HG03135 (cell line): ENCODE measurements around the gene ATP13A3.

ENCODE experiments used
- ATAC-seq: cut with Tn5 transposase; IDR thresholded peaks from one replicate; pipeline ENCODE4 v1.9.1; 2021; ENCODE audit warnings: mild to moderate bottlenecking, moderate library complexity; ENCODE audit not compliant: unreplicated experiment

The ATP13A3 gene

DNA sequence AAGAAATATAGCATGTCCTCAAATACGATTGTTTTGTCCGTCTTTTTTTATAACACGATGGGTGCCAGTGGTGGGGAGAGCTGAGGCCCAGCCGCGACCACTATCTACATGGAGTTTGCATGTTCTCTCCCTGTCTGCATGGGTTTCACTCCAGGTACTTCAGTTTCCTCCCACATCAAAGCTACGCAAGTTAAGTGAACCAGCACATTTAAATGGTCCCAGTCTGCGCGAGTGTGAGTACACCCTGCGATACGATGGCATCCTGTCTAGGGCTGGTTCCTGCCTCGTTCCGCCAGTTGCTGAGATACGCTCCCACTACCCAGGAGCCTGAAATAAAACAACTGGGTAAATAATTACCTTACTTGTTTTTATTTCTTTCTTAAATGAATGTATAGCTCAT is 40.6 kb downstream of the ATP13A3 start:
- ATAC-seq = no peak

DNA sequence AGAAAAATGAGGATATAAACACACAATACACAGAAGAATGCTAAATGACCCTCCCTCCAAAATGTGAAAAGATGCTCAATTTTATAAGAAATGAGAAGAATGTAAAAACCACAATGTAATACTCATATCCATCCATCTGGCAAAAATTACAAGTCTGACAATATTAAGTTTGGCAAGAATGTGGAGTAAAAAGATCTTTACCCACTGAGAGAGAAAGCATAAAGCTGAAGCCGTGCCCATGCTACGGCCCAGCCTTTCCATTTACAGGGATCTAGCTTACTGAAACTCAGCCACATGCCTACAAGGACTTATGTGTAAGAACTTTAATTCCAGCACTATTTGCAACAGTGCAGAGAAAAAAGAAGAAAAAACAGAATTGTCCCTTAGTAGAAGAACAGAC is 42.9 kb downstream of the ATP13A3 start:
- no peak for ATAC-seq

DNA sequence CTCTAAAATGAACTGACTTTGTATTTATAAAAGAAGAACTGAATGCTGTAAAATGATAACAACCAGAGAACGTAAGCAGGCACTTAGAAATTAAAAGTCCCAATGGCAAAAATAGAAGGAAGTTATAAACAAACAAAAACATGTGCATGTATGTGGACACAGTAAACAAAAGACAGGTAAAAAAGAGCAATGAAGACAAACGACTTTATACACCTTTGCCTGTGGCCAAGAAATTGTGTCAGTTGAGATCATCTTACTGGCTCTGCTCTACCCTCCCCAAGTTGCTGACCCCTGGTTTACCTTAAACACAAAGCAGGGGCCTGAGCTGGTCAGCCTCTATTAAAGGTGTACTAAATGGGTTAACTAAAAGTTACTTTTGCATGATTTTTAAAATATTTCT is 46.0 kb downstream of the ATP13A3 start:
- no peak for ATAC-seq

DNA sequence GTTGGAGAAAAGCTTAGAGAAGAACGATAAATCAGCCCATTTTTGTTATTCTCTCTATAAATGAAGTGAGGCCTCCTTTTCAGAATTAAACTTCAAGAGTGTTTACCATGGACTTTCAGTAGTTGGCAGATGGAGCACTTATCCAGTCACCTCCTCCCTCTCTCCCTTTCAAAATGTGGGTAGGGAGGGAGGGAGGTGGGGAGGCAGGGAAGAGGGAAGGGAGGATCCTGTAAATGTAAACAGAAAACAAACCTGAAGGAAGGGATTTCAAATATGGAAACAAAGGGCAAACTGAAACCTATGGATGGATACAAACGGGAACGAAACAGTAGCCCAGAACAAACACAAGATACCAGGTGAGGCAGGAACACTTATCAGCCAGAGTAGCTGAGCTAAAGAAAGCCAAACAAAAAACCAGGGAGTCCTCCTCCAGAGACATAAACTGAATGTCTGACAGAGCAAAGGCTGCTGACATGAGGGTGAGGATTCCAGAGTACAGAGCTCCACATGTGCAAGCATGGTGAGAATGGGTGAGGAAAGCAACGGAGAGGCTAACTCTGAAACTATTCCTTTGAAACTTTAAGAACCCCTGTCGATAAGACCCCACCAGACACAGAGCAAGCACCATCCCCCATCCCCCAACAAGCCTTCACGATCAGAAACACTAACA is 46.8 kb downstream of the ATP13A3 start:
- no peak for ATAC-seq

DNA sequence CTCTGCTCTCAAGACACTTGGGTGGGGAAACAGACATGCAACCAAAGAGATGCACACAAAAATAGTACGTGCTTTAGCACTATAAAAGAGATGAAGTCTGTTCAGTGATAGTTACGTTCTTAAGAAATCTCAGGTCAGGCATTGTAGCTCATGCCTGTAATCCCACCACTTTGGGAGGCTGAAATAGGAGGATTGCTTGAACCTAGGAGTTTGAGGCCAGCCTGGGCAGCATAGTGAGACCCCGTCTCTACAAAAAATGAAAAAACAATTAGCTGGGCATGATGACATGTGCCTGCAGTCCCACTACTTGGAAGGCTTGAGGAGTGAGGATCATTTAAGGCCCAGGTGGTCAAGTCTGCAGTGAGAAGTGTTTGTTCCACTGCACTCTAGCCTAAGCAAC is 52.3 kb downstream of the ATP13A3 start:
- ATAC-seq = no peak

DNA sequence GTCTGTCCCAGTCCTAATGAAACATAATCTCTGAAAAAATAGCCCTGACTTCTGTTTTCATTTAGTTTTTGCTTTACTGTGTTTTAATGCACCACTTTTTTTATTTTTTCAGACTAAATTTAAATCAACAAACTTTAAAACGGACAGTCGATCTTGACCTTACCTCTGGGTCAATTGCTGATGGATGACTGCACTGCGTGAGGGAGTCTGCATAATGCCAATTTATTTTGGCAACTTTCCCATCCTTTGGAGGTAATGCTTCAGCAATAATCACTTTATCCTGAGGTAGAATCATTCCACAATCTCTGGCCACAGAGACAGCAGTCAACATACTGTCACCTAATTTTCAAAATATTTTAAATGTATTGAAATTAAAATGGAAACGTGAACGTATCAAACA is 55.2 kb downstream of the ATP13A3 start:
- no peak for ATAC-seq

DNA sequence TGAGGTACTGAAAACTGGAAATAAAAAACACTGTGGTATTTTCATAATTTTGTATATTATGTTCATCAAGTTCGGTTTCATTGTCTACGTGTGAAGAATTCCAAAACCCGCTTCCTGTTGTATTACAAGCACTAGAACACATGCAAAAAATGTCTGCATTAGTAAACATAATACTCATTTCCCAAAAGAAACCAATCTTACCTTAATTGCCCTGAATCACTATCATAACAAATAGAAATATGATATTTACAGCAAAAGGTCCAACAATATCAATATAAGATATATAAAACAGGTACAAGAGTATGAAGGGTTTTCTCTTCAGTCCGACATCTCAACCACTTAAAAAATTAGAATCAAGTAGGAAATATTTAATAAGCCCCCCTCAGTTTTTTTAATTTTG is 61.4 kb downstream of the ATP13A3 start:
- no peak for ATAC-seq

DNA sequence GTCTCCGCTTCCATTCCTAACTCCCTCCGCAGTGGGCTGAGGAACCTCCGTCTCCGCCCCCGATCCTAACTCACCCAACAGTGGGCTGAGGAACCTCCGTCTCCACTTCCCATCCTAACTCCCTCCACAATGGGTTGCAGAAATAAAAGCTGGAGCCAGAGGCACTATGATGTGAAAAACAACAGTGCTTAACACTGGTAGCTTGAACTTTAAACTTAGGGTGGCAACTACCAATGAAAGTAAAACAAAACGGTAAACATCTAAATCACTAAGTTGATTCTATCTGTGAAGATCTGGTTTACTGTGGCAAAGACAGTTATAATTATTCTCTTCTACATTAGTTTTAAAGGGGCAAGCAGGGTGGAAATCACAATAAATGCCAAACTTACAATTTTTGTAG is 61.8 kb downstream of the ATP13A3 start:
- no peak for ATAC-seq

DNA sequence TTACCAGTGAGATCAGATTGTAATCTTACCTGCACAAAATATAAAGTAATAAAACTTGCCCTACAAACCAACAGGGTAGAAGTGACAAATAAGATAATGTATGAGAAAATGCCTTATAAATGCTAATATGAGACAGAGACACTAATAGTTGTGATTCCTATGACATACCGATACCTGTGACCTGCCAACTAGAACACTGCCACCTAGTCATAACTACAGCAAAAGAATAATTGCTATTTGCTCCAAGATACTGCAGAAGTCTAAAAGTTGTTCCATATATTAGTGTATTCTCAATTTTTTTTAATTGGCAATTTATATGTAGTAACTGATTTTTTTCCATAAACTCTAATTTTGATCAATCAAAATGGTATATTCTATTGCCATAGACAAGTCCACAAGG is 62.4 kb downstream of the ATP13A3 start:
- no peak for ATAC-seq

DNA sequence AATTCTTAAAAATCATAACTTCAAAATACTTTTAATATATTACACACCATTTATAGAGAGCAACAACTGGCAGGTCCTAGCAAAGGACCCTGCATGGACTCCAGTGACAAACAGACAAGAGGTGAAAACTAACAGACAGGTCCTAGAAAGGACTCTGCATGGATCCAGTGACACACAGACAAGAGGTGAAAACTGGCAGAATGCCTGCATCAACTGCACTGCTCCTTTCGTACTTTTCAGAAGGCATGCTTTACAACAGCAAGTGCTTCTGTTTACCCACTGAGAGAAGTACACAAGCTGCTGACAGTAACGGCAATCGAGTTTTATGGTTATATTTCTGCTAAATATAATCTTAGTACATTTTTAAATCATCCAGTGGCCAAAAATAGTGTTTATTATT is 63.5 kb downstream of the ATP13A3 start:
- ATAC-seq = no peak

DNA sequence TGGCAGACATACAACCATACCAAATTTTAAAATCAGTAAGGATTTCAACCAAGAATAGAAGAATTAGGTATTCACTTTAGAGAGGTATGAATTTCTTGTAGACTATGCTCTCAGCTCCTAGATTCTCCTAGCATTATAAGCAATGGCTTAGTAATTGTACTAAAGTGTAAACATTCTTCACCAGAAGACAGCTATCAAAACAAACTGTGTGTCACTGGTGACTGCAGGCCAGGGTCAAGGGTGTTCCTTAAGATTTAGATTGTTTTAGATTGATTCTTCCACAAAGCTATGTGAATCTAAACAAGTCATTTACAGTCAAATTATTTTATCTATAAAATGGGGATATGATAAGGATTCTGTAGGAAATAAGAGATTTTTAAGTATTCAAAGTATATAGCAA is 64.6 kb downstream of the ATP13A3 start:
- no peak for ATAC-seq

DNA sequence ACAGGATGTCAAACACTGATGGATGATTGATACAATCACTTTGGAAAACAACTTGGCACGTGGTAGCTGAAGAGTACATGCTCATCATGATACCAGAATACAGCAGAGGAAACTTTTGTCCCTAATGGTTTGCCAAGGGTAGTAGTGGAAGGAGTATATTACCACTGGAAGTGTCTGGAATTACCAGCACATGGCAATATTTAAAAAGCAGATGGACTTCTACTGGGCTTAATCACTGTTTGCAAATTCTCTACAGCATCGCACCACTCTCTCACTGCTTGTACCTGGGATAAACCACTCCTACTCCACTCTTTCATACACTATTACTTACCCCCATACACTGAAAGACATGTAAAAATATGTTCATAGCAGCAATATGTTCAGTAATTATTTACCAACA is 68.1 kb downstream of the ATP13A3 start:
- no peak for ATAC-seq

DNA sequence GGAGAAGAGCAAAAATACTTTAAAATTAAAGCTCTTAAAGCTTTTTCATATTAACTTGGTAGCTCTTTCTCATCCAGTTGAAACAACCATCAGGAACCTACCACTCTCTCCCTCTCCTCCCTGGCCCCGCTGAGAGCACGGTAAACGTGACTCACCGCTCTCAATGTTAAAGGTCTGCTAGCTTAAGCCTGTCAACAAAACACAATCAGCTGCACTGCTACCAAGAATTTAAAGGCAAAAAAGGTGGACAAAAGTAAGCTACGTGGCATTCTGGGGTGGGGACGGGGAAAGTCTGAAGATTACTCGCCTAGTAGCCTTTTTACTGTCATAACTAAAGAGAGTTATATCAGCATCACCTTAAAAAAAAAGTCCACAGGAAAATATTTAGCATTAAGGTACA is 79.4 kb downstream of the ATP13A3 start:
- ATAC-seq = no peak

DNA sequence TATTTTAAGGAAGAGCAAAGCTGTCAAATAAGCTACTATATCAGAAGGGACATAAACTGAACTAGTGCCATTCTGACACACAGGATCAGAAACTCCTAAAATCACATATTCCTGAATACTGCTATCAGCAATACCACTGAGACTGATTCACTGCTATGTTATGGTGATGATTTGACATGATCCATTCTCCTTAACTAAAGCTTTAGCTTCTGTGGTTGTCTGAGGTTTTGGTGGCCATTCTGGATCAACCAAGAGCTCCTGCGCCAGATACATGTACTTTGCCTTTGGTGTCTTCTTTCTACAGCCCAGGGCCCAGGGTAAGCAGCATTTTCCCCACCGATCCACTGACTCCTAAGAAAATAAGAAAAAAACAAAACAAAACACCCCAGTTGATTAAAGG is 81.0 kb downstream of the ATP13A3 start:
- ATAC-seq = no peak

DNA sequence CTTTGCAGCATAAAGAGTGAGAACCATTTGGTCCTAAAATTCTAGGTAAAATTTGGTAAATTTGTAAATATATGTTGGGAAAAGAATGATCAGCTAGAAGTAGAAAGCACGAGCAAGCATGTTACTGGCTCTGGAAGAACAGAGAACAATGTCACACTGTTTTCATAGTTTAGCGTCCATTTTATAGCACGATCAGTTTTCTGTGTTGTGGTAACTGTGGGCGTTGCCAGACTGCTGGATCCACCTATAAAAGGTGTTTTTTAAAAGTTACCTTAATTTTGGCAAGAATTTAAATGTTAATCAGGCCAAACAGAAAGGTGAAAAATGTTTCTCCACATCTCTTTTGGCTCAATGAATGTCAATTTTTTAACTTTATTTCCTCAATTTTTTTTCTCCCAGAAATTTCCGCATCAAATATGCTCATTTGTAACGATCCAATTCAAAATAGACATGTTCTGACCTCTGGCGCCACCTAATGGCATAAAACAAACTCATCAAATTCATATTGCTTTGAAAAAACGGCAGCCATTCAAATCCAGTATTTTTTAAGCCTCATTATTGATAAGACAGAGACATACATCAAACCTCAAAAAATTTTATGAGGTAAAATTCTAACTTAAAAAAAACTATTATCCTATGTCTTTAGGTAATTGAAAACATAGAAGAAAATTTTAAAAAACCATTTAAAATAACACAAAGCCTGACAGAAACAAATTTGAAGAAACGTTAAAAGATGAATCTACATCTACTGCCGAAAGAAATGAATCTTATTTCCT is 82.2 kb downstream of the ATP13A3 start:
- ATAC-seq = no peak

DNA sequence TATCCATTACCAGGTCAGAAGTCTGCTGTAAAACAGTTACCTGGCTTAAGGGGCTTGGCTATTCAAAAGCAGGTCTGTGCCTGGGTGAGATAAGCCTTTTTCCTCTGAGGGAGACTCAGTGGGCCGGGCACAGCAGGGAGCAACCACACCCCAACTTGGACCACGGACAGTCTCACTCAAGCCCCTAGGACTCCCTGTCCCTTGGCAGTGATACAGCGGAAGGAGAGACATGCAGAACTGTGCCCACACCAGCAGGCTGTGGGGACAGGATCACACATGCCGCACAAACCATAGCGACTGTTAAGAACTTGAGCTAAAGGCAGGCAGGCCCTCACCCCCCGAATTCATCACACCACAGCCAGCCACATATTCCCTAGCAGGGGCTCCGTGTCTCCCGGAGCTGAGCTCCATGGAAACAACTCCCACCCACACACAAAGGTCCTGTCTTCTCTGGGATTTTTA is 84.9 kb downstream of the ATP13A3 start:
- ATAC-seq = no peak

DNA sequence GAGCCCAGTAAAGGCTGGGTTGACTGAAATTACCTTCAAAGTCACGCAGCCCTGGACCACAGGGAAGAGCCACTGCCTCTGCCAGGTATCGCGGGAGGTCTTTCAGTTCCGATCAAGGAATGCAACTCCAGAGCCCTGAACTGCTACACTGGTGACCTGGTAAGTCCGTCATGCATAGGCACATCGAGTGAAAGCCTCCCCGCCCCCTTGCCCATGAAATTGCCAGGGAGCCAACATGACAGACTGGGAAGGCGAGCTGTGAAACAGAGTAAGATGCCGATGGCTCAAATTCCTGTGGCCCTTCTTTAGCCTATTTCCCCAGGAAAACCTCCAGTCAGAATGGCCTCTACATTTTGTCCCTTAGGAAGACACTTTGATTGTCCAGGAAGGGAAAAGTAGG is 85.5 kb downstream of the ATP13A3 start:
- no peak for ATAC-seq

DNA sequence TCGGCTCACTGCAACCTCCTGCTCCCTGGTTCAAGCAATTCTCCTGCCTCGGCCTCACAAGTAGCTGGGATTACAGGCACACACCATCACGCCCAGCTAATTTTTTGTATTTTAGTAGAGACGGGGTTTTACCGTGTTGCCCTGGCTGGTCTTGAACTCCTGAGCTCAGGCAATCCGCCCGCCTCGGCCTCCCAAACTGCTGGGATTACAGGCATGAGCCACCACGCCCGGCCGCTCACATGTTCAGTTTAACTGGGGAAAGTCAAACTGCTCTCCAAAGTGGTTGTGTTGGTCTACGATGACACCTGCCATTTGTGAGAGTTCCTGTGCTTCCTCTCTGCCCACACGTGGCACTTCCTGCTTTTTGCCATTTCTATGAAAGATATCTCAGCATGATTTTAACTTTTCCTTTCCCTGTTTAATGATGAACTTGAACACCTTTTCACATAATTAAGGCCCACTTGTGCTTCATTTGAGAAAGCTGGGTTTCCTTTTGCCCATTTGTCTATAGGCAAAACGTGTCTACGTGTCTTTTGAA is 86.9 kb downstream of the ATP13A3 start:
- no peak for ATAC-seq

DNA sequence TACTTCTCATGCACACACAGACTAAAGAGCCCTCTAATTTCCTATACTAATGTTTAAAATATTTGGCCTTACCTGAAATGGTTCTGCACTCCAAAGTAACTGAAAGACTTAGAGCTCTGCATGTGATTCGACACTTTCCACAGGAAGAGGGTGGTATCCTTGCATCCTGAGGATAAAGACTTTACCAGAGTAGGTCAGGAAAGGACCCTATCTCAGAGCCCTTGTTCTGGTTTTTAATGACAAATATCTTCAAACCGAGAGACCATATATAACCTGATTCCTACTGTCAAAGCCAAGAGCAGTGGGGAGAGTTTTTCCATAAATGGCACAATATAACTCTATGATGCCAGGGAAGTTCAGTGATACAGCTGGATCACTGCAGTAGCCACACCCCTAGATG is 87.6 kb downstream of the ATP13A3 start, which contains the start of gene GP5:
TSS of gene GP5 (minus strand) at position 101 of the 400 bp plus-strand sequence. CDS start 984 bp downstream, outside the sequence.
- ATAC-seq = no peak

DNA sequence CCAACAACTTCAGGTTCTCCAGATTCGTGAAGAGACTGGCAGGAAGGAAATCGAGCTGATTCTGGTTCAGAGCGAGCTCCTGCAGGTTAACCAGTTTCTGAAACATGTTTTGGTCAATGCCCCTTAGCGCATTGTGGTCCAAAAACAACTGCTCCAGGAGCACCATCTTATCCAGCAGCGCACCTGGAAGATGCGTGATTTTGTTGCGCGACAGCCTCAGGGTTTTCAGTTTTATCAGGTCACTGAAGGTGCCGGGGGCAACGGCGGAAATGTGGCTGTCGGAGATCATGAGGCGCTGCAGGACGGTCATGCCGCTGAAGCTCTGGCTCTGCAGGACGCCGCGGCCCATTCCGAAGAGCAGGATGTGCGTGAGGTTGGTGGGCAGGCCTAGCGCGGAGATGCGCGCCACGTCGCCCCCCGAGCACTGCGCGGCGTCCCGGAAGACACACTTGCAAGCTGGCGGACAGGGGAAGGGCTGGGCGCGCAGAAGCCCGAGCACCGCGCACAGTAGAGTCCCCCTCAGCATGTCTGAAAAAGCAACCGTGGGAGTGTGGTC is 89.0 kb downstream of the ATP13A3 start:
- ATAC-seq = no peak

DNA sequence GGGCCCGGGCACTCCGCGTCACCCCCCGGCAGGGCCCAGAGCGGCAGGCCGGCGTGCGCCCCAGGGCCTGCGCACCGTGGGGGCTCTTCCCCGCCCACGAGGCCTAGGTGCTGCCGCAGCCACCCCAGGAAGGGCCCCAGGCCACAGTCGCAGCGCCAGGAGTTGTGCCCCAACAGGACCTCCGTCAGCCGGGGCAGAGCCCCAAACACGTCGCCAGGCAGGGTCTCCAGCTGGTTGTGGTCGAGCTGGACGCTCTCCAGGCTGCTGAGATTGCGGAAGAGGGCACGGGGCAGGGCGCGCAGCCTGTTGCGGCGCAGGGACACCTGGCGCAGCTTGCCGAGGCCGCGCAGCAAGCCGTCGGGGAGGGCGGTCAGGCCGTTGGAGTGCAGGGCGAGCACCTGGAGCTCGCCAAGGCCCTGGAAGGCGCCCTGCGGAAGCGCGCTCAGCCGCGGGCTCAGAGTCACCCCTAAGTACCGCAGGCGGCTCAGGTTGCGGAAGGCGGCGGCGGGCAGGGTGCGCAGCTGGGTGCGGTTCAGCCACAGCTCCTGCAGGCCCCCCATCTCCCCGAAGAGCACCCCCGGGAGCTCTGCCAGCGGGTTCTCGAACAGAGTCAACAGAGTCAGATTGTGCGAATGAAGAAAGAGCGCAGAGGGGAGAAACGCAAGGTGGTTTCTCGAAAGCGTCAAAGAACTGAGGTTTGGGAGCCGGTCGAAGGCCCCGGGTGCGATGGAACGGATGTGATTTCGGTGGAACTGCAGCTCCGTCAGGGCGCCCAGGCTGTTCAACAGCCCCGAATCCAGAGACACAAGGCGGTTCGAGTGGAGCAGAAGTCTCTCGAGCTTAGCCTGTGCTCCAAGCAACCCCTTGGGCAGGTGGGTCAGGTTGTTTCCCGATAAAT is 89.7 kb downstream of the ATP13A3 start:
- no peak for ATAC-seq
